ENCODE results near the gene KASH5. TPM values are rescaled to one million over a fixed set of nuclear protein-coding genes. Genes with fewer than 3 reads are reported as not detected.

The KASH5 gene
- total and polyA plus RNA-seq, 2 of the 13 experiments (the other 11 are each of a cell fraction or from before 2014, with no cell fraction given), result not detected

DNA sequence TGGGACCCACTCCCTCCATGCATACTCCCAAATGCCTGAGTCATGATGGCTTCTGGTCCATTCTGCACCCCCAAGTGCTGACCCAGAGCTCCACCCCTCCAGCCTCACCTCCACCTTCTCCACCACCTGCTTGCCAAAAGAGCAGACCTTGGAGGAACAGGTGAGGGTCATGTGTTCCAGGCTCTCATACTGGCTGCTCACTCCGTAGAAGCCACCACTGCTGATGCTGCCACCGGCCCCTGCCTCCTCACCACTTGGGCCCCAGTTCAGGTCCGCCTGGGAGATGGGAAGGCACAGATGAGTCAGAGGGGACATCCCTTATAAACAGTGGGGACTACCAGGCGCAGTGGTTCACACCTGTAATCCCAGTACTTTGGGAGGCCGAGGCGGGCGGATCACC, 44.9 kb upstream of the KASH5 start:
- H3K4me2 ChIP-seq (ENCODE audit: low read depth, low read length), result no peak overlapping the region
- no peaks in the 10 kb centered on the region for H3K27me3 ChIP-seq (ENCODE audit: control insufficient read depth in 1 of 2, insufficient read depth in 2 of 2, low read length in 2 of 2)
- no peak overlapping the region for H3K27ac ChIP-seq (ENCODE audit: extremely low read length, insufficient read depth, low read length)
- no peaks in the 10 kb centered on the region for H3K9me3 ChIP-seq (ENCODE audit: low read length)
- no peaks in the 10 kb centered on the region for H3K79me2 ChIP-seq (ENCODE audit: insufficient read depth, low read length)
- intact Hi-C loops (cut with micrococcal nuclease; ENCODE audit: unreplicated experiment), result no loop called here
- no peak overlapping the region for H3K4me3 ChIP-seq (replicated peaks in 1 of 3; ENCODE audit: insufficient read depth in 1 of 3, low read depth in 2 of 3, low read length in 3 of 3)
- DNase-seq (ENCODE audit: low spot score) (no peak), ATAC-seq (no peak), FAIRE-seq (no peak)
- TF ChIP-seq, protein P1, sequence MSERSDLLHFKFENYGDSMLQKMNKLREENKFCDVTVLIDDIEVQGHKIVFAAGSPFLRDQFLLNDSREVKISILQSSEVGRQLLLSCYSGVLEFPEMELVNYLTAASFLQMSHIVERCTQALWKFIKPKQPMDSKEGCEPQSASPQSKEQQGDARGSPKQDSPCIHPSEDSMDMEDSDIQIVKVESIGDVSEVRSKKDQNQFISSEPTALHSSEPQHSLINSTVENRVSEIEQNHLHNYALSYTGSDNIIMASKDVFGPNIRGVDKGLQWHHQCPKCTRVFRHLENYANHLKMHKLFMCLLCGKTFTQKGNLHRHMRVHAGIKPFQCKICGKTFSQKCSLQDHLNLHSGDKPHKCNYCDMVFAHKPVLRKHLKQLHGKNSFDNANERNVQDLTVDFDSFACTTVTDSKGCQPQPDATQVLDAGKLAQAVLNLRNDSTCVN (CRISPR knock-in tag; IDR thresholded peaks at IDR 0.05; ENCODE audit: borderline replicate concordance), result no peak
- TF ChIP-seq, protein P2, sequence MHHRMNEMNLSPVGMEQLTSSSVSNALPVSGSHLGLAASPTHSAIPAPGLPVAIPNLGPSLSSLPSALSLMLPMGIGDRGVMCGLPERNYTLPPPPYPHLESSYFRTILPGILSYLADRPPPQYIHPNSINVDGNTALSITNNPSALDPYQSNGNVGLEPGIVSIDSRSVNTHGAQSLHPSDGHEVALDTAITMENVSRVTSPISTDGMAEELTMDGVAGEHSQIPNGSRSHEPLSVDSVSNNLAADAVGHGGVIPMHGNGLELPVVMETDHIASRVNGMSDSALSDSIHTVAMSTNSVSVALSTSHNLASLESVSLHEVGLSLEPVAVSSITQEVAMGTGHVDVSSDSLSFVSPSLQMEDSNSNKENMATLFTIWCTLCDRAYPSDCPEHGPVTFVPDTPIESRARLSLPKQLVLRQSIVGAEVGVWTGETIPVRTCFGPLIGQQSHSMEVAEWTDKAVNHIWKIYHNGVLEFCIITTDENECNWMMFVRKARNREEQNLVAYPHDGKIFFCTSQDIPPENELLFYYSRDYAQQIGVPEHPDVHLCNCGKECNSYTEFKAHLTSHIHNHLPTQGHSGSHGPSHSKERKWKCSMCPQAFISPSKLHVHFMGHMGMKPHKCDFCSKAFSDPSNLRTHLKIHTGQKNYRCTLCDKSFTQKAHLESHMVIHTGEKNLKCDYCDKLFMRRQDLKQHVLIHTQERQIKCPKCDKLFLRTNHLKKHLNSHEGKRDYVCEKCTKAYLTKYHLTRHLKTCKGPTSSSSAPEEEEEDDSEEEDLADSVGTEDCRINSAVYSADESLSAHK (CRISPR knock-in tag; IDR thresholded peaks at IDR 0.05; ENCODE audit: borderline replicate concordance), result no peak
- TF ChIP-seq, protein P3, sequence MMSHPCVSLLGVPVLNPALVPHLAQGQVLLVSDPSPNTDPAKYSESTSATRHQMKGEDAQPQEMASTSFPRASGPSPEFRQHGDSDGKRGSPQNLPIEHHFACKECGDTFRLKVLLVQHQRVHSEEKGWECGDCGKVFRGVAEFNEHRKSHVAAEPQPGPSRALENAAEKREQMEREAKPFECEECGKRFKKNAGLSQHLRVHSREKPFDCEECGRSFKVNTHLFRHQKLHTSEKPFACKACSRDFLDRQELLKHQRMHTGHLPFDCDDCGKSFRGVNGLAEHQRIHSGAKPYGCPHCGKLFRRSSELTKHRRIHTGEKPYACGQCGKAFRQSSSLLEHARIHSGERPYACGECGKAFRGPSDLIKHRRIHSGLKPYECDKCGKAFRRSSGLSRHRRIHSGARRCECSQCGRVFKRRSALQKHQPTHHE (CRISPR knock-in tag; IDR thresholded peaks at IDR 0.05; ENCODE audit: borderline replicate concordance), result no peak
- TF ChIP-seq NFKBIZ (CRISPR knock-in tag; IDR thresholded peaks at IDR 0.05) (no peak), SIX1 (CRISPR knock-in tag; IDR thresholded peaks at IDR 0.05; ENCODE audit: borderline replicate concordance) (no peak), ZNF780A (CRISPR knock-in tag; IDR thresholded peaks at IDR 0.05) (no peak), XRCC5 (optimal IDR thresholded peaks at IDR 0.05; ENCODE audit: low read length) (no peak), RARA (CRISPR knock-in tag; IDR thresholded peaks at IDR 0.05) (no peak)
- TF ChIP-seq, protein P4, sequence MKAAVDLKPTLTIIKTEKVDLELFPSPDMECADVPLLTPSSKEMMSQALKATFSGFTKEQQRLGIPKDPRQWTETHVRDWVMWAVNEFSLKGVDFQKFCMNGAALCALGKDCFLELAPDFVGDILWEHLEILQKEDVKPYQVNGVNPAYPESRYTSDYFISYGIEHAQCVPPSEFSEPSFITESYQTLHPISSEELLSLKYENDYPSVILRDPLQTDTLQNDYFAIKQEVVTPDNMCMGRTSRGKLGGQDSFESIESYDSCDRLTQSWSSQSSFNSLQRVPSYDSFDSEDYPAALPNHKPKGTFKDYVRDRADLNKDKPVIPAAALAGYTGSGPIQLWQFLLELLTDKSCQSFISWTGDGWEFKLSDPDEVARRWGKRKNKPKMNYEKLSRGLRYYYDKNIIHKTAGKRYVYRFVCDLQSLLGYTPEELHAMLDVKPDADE (CRISPR knock-in tag; IDR thresholded peaks at IDR 0.05), result no peak
- TF ChIP-seq, protein P5, sequence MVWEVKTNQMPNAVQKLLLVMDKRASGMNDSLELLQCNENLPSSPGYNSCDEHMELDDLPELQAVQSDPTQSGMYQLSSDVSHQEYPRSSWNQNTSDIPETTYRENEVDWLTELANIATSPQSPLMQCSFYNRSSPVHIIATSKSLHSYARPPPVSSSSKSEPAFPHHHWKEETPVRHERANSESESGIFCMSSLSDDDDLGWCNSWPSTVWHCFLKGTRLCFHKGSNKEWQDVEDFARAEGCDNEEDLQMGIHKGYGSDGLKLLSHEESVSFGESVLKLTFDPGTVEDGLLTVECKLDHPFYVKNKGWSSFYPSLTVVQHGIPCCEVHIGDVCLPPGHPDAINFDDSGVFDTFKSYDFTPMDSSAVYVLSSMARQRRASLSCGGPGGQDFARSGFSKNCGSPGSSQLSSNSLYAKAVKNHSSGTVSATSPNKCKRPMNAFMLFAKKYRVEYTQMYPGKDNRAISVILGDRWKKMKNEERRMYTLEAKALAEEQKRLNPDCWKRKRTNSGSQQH (CRISPR knock-in tag; IDR thresholded peaks at IDR 0.05; ENCODE audit: low read depth), result no peak
- ChIA-PET CTCF (ENCODE audit: low intra/inter-chr PET ratio, low total read pairs) (no interaction called here), POLR2A (no interaction called here)
- H3K36me3 ChIP-seq (replicated peaks in 1 of 2; ENCODE audit: control insufficient read depth in 1 of 2, insufficient read depth in 2 of 2, low read length in 2 of 2), result peaks cover 6% of the 10 kb centered on the region in 2 experiments; a peak in 2 of 5 replicates
- no peaks in the 10 kb centered on the region for H4K20me1 ChIP-seq (ENCODE audit: insufficient read depth, low read length)
- in situ Hi-C loops (cut with HindIII; ENCODE audit: extremely low pct_ligation_motif_present, low pct_unique_long_range_greater_than_20kb), result no loop called here
- H2AFZ ChIP-seq (ENCODE audit: low read length), result no peak overlapping the region
- no TSS peak for BruUV-seq (replicated peaks)
- peaks cover 15% of the 10 kb centered on the region for H3K4me1 ChIP-seq (ENCODE audit: insufficient read depth, low read length)
- H3K9ac ChIP-seq (ENCODE audit: insufficient read depth, low read depth, low read length), result no peak overlapping the region
- 100% methylated on average over 5 of the region's 7 CpGs for WGBS (ENCODE audit: low lambda C conversion rate)

All from HepG2 (cell line).